GM21367 (cell line): Measurements from ENCODE around the gene ITGB3.
"Not testable (repeated sequence)": the region's sequence is repeated elsewhere in the genome, so short reads cannot be mapped to it uniquely, and the experiment has no call there.

Experiments
- ATAC-seq: cut with Tn5 transposase; IDR thresholded peaks from one replicate; pipeline ENCODE4 v1.9.1; 2021; ENCODE audit not compliant: unreplicated experiment

The ITGB3 gene

DNA sequence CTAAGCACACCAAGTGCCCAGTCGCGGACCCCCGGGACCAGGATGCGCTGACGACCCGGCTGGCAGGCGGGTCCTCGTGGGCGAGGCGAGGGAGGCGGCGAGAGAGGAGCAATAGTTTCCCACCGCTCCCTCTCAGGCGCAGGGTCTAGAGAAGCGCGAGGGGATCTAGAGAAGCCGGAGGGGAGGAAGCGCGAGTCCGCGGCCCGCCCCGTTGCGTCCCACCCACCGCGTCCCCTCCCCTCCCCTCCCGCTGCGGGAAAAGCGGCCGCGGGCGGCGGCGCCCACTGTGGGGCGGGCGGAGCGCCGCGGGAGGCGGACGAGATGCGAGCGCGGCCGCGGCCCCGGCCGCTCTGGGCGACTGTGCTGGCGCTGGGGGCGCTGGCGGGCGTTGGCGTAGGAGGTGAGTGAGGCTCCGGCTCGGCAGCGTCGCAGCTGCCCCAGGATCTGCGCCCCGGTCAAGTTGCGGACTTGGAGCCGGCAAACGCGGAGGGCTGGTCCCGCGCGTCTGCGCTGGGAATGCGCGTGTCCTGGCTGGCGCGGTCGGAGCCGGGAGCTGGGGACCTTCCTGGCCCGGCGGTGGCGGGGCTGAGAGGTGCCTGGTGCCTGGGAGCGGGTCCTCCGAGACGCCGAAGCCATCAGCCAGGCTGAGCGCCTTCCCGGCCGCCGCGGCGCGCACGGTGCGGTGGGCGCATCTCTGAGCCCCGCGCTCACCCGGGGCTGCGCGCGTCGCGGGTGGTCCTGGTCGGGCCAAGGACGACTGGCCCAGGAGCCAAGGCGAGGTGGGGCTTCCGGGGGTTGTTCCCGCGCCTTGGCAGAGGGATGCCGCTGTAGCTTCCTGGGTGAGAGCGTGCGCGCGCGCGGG, at the start of gene ITGB3:
ITGB3 (plus strand) TSS at position 287 of the 862 bp plus-strand sequence; CDS start at position 322, 35 bp downstream.
- peak; percentile 82 for ATAC-seq

DNA sequence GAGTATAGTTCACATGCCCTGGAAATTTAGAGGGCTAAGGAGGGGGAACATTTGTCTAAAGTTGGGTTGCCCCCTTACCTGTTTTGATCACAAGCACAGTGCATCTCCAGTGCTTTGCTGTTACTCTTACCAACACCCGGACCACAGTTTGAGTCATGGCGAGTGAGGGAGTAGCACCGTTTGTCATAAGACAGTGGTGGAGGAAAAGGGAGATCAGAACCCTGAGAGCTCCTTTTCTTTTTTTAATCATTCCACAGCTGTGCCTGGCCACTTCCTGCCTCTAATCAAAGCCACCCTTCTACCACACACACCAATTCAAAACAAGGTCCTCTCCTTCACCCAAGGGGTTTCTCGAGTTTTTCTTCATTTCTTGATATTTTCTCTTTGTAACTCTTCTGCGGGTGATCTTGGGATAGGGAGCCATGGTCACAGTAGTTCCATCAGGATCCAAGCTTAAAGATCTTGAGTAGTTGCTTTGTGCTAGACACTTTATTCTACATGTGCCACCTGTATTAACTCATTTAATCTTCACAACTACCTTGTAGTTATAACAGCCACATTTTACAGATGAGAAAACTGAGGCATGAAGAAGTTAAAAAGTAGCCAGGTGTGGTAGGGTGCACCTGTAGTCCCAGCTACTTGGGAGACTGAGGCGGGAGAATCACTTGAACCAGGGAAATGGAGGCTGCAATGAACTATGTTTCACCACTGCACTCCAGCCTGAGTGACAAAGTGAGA, 49.5 kb upstream of the ITGB3 start:
- ATAC-seq = no peak

DNA sequence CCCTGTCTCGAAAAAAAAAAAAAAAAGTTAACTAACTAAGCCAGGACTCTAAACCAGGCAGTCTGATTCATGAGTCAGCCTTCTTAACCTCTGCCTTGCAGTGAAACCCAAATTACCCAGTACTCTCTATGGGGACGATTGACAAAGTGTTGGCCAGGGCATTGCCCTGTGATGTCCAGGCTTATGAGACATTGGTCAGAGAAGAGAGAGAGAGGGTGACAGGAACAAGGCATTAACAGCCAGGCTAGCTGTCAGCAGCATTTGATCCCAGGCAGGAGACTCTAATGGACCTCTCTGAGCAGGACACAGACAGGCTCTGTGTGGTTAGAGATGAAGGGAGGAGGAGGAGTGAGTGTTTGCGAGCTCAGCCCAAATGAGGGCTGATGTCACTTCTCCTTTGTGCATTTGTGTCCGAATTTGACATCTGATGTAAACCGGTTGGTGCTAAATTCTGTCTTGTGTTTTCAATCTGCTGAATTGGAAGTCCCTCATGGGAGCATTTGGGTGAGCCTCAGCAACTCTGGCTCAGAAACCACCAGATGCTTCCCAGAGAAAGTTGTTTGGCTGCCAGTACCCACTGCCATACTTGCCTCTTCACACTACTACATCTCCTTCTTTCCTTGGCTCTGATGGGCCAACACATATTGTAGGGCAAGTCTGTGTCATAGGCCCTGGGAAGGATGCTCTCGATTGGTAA, 48.8 kb upstream of the ITGB3 start:
- ATAC-seq = peak; percentile 42

DNA sequence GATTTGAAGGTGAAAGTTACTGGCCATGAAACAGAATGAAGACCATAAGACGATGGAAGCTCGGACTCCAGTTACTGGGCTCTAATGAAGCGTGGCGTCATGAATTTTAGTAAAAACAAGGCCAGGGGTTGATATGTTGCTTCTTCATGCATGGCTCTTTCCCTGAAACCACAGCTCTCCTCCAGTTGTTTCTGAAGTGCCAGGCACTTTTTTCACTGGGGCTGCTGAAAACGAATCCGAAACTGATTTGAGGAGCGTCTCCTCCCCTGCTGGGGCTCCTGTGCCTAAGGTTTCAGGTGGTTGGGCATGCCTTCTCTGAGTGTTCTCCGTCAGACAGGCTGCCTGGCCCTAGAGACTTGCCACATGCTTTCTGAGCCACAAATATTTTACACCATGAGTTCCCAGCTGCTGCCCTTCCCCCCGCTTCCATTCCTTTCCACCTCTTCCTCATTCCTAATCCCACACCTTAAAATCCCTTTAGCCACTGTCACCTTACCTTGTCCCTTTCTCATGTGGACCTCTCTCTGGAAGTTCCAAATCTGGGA, 48.1 kb upstream of the ITGB3 start:
- ATAC-seq = peak; percentile 37

DNA sequence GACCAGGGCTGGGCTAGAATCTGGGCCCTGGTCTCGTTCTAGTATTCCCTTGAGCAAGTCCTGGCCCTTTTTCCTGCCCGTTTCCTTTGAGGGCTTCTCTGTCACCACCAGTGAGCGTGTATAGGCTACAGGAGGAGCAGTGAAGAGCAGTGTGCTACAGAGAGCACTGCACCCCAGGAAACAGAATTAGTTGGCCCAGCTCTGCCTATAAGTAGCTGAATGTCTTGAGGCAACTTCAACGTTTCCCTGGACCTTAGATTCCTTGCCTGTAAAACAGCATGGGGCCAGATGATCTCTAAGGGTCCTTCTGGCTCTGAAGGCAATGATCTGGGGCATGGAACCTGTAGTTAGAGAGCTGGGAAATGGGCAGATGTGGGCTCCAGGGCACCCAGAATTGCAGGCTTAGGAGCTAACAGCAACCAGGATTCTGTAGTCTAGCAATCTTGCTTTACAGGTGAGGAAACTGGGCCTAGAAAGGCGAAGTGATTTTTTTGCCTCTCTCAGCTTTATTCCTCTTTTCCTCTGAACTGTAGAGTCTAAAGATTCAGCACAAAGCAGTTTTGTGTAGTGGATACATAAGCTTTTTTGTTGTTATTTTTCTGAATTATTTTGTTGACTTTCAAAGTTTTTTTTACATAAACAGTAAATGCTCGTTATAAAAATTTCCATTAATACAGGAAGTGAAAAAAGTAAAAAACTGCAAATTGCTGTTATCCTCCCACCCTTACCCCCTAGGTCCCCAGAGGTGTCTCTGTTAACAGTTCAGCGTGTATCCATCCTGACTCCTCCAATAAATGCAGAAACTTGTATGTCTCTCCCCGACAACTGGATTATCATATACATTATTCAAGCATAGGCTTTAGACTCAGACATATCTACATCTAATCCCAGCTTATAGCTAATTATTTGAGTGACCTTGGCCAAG, 46.2 kb upstream of the ITGB3 start:
- ATAC-seq = no peak

DNA sequence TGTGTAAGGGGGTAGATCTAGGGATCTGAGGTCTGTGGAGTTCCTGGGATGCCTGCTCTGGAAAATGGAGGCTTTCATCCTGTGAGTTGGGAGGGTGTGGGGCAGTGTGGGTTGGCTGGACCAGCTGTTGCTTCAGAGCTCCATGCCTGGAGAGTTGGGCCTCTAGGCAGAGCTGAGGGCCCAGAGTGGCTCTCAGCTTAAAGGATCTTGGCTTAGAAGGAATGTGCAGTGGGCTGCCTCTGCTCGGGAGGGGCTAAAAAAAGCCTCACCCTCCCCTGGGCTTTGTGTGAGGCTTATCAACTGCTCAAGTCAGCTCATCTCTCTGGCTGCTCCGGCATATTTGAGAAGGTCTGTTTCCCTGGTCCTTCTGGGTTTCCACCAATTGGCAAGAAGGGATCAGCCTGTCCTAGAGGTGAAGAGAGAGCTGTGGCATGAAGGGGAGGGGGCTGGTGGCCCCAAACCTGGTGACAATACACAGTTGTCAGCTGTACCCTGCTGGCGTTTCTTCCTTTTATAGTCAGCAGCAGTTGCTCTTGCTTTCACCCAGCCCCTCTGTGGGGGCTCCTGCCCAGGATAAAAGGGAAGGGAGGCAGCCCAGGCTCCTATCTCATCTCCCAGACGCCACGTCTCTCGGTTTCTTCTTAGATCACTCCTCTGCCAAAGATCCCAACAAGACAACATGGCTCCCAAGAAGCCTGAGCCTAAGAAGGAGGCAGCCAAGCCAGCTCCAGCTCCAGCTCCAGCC, 44.7 kb upstream of the ITGB3 start, which contains the start of gene MYL4:
MYL4 (plus strand) TSS at position 605 of the 745 bp plus-strand sequence; CDS start at position 680, 75 bp downstream.
- no peak for ATAC-seq

DNA sequence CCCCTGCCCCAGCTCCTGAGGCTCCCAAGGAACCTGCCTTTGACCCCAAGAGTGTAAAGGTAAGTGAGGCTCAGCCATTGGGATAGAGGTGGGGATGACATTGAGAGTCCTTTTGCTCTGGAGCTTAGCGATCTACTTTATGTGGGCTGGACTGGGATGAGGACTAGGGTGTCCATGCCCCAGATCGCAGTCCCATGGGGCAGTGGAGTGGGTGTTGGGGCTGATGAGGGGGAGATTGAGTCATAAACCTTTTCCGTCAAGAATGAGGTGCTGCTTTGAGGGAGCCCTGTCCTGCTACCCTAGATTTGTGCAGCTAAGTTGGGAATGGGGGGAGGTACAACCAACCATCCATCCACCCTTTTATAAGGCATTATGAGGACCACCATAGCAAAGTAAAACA, 44.1 kb upstream of the ITGB3 start:
- no peak for ATAC-seq

DNA sequence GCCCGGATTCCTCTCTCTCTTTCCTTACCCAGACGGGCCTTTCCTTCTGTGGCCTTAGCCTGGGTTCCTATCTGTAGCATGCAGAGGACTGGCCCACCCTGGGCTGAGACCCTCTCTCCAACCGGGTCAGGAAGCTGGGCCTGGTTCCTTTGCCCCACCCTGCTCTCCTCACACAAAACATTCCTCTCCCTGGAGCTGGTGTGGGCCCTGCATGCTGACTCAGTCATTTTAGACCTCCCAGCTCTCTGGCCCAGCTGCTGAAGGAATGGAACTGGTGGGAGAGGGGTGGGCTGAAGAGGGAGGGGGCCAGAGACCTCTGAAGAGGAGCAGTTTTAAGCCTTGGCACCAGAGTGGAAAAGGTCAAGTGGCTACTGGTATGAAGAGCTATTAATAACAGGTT, 43.5 kb upstream of the ITGB3 start:
- no peak for ATAC-seq

DNA sequence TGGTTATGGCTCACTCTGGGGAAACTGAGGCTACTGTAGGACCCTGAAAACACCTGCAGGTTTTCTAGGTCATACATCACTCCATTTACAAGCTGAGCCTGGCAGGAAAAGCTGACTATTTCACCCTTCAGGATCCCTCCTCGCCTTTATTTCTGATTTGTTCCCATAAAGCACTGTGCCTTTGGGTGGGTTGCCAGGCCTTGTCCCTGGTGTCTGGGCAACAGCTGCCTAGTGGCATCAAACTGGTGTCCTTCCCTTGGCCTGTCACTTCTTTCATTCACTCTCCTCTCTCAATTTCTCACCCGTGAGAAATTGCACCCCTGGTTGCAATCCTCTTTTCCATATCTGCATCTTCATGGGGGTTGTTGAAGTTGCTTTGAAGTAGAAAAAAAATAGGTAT, 42.8 kb upstream of the ITGB3 start:
- no peak for ATAC-seq

DNA sequence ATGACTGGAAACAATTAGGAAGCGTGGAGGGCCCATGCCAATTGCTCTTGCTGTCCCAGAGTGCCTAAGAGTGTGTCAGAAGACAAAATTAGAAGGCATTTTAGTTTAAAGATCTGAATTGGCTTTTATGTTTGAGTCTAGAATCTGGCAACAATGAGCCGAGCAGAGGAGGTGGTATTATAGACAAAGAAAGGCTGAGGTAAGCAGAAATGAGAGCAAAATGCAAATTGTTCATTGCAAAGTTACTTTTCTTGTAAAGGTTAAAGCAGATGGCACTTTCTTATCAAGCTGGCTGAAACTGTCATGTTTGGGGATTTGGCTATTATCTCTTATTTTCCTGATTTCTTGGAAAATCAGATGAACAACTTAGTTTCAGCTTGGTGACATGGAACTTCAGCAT, 41.2 kb upstream of the ITGB3 start:
- no peak for ATAC-seq

DNA sequence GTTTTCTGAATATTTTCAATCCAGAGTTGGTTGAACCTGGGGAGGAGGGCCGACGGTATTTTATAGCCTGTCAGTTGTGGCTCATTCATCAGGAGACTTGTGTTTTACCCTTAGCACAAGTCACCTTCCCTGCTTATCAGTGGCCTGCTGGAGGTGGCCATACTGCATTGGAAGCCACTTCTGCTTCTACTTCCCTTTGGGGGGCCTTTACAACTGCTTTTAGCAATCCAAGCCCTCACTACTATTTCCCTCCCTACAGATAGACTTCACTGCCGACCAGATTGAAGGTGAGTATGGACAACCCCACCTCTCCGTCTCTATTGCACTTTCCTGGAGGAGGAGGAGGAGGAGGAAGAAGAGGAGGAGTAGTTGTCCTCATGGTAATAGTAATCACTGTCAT, 40.1 kb upstream of the ITGB3 start:
- no peak for ATAC-seq

DNA sequence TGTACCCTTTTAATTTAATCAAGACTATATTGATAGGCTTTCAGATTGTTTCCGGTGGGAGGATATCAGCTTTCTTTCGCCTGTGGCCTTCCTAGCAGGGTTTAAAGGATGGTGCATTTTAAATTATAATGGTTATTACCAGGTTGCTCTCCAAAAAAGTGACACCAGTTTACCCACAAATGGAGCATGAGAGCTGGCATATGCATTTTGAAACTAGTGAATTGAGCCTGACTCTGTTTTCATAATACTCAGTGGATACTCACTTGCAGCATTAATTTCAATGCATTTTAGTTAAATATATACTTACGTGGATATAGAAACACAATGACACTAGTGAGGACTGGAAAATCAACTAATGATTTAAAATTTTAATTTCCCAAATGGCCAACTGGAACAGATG, 38.7 kb upstream of the ITGB3 start:
- no peak for ATAC-seq

DNA sequence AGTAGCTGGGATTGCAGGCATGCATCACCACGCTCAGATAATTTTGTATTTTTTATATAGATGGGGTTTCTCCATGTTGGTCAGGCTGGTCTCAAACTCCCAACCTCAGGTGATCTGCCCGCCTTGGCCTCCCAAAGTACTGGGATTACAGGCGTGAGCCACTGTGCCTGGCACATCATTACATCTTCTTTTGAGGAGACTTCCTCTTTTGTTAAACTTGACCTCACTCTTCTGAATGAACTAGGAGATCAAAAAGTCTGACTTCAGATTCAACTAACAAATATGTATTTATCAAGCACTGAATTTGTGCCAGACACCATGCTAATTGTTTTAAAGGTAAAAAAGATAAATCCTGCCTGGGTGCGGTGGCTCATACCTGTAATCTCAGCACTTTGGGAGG, 36.8 kb upstream of the ITGB3 start:
- not testable (repeated sequence) for ATAC-seq

DNA sequence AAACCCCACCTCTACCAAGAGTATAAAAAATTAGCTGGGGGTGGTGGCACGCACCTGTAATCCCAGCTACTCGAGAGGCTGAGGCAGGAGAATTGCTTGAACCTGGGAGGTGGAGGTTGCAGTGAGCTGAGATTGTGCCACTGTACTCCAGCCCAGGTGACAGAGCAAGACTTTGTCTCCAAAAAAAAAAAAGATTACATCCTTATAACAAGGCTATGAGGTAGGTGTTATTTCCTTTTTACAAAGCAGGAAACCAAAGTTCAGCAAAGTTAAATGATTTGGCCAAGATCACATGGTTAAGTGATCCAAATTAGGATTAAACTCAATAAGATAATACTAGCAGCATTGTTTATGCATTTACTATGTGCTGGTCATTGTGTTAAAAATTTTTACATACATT, 36.3 kb upstream of the ITGB3 start:
- ATAC-seq = not testable (repeated sequence)

DNA sequence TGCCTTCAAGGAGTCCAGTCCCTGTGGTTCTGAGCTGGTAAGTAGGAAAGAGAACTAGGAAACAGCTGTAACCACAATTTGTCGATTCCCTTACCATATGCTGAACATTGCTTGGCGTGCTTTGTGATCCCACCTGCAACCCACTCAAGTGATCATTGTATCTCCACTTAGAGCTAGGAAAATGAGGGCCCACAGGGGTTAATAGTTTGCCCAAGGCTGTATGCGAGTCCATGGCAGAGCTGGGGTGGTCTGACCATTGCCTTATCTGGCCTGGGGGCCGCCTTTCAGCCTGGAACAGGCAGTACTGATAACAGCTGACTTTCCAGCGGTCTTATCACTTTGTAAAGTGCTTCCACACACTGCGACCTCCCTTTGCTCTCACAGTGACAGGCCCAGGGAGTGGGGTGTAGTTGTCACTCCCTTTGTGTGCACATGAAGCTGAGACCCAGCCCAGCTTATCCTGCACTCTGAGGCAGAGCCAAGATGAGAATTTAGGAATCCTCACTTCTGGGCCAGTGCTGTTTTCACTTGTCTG, 34.7 kb upstream of the ITGB3 start:
- no peak for ATAC-seq

DNA sequence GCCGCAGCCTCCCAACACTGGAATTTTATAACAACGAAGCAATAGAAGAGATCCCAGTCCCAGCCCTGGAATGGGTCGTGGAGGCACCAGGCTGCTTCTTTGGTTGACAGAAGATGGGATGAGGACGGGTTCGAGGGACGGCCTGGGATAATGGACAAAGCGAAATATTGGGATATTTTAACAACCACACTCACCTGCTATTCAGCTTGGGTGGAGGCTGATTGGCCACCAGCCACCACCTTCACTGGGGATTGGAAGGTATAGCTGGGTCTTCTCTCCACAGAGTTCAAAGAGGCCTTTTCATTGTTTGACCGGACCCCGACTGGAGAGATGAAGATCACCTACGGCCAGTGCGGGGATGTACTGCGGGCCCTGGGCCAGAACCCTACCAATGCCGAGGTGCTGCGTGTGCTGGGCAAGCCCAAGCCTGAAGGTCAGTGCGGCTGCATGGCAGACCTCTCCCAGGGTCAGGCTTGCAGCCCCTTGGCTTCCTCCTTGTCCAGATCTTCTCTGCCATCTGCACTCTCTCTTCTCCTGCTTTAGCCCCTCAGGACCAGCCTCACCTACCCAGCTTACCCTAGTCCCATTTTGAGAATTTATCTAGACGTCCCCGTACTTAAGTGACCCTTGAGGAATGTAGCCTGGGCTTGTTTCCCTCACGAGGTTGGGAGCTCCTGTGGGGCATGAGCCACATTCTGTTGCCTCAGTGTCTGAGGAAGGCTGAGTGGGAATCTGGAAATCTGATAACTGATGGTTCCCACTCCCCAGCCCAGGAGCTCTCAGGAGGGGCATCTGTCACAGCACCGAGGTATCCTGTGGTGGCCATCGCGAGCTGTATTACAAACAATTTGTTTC, 33.8 kb upstream of the ITGB3 start:
- ATAC-seq = no peak

DNA sequence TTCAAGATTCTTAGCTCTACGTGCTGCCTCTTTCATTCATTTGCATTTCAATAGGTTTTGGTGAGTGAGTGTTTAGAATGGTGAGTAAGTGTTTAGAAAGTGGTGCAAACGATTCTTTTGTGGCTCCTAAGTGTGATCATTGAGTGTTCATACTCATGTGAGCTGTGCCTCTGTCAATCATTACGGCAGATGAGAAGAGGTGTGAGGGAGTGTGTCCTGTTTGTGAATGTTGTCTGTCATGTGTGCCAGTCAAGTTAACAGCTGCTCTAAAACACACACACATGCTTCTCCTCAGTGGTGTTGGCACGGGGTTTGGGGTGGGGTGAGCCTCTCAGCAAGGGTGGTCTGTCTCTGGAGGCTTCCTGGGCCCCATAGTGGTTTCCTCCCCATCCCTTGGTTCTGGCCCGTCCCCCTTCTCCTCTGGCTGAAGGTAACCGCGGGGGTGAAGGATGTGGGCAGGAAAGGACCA, 33.1 kb upstream of the ITGB3 start:
- ATAC-seq = no peak

DNA sequence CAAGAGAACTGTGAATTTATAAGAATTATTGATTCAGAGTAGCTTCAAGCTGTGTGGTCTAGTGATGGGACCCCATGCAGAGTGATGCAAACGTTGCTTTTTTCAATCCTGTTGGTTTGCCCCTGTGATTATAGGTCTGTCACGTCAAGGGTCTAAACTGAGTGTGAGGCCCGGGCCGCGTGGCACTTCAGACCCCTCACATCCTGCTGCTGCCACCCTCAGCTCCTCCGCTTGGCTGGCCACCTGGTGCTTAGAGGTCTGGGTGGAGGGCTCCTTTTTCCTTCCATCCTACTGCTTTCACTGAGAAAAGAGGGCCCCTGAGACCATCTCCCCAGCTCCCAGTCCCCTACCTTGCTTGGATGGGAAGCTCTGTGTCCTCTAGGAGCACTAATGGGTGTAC, 32.5 kb upstream of the ITGB3 start:
- no peak for ATAC-seq
